GM18868 (cell line): ENCODE data around the gene SEMA3D.

Source experiments
- ATAC-seq: cut with Tn5 transposase; IDR thresholded peaks from one replicate; pipeline ENCODE4 v1.9.1; 2021; ENCODE audit warnings: mild to moderate bottlenecking, moderate library complexity; ENCODE audit not compliant: unreplicated experiment

The SEMA3D gene

DNA sequence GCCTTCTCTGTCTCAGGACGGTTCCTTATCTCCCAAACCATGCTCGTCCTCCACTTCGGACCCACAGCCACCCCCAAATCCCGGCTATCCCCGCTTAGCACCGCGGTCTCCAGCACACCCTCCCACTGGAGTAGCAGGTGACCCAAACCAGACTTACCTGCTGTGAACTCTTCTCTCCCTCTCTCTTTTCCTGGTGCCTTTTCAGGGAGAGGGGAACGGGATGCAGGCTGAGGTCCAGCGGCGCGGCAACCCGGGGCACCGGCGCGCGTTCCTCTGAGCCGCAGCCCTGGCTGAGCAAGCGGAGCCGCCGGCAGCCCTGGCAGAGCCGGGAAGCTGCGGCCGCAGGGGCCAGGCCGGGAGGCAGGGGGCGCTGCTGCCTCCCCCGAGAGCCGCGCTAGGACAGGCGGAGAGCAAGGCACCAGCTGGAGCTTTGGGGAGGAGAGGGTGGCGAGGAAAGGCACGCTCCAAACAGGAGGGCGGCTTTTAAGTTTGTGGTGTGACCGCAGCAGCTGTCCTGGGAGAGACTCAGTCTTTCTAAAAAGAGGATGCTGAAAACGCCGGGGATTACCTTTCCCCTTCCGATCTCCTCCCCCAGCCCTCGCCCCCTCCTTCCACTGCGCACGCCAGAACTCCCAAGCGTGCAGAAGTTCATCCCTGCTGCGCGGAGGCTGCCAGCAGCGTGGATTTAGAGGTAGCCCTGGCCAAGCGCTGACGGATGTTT is at the start of gene SEMA3D:
Gene SEMA3D, minus strand, starts transcription at position 536 of the 721 bp plus-strand sequence. CDS start 65,165 bp downstream, outside the sequence.
- peak; percentile 97 for ATAC-seq

DNA sequence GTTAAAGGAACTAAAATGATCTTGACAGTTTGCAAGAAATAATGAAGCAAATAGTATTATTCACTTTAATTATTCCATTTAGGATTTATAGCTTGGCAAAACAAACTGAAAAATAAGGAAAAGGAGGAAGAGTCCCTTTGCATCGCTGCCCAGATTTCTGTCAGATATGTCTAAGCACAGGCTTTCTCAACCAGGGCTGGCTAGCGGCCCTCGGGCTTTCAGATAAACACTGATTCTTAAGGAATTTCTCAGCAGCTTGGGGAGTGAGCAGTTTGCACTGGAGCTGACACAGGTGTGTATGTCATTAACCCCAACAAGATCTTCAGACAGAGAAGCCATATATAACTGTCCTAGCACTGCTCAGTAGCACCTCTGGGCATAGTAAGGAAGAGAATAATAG is 47.9 kb upstream of the SEMA3D start:
- ATAC-seq: no peak

DNA sequence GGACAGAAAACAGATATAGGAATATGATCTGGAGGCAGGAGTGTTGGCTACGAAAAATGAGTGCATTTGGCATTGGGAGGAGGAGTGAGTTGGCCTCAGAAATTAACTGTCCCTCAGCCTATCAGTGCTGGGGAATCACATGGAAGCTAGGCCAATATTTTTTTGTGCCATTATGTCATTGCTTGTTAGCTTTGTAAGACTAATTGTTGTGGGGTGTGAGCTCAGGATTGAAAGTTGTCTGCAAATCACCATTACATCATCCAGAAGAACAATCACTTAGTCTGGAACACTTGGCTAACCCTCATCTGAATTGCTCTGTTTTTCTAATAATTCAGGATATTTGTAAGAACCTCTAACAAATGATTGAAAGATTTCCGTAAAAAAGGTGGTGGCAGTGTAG is 45.2 kb upstream of the SEMA3D start:
- no peak for ATAC-seq

DNA sequence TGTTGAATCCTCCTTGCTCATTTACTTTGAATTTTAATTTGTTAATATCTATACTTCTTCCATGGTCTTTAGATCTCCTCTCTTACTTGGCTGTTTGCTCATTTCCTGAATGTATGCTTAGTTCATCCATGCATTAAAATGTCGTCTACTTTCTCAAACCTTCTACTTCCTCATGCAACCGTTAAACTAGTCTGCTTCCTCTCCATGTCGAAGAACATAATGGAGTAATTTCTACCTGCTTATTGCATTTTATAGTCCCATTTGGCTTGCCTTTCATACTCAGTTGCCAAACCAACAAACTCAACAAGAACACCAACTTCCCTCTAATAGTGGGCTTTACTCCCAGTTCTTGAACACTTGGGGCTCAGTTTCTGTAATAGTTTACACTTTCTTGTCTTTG is 43.8 kb upstream of the SEMA3D start:
- ATAC-seq: no peak

DNA sequence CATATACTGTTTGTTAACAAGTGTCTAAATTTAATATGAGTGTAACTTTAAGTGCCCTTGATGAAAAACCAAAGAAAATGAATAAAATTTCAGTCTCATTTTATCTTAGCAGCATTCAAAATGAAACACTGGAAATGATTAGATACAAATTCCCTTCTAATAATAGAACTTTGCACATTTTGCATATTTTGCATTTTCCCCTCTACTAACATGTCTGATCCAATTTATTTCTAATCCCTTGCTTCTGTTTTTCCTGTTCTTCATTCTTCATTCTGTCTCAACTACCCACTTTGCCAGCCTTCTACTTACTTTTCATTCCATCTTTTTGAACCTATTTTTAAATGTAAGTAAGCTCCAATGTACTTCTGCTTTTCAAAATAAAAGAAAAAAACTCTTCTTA is 42.7 kb upstream of the SEMA3D start:
- ATAC-seq: no peak

DNA sequence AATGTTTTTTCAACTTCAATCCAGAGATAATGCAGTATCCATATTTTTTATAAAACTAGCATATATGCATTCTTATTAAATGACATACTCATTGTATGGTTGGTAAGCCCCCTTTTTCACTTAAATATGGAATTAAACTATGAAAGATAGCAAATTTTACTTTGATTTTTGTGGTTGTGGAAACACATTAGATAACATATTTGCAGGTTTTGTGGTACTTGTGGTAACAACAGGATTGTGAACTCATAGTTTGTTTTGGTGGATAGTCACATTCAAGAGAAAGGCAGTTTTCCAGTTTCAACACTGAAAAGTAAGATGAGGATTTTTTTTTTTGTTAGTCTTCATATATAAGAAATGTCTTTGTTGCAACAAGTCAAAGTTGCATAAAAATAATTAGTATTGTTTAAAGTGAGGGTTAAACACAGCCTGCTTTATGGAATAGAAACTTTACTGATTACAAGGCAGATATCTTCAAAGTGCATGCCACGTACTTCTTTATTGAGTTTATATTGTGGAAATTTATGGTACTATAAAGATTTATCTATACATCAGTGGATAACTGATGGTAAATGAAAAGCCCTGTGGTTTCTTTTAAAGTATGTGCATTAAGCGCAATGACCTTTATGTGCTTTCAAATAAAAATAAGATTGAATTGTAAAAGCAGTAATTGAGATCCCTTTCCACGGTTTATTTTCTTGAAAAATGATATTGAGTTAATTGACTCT is 39.7 kb upstream of the SEMA3D start:
- no peak for ATAC-seq

DNA sequence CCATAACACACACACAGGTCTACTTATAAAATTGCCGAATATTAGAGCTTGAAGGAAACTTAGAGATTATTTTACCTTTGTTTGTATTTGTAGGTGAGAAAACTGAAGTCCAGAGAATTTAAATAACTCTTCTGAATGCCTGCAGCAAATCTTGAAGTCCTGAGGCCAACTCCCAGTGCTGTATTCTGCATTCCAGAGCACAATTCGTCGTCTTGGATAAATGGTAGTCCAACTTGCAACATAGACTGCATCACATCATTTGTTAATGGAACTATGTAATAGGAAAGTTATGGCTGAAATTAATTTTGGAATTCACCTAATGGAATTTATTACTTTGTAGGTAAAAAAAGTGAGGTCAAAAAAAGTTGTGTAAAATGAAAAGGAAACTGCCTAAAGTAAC is 37.3 kb upstream of the SEMA3D start:
- no peak for ATAC-seq

DNA sequence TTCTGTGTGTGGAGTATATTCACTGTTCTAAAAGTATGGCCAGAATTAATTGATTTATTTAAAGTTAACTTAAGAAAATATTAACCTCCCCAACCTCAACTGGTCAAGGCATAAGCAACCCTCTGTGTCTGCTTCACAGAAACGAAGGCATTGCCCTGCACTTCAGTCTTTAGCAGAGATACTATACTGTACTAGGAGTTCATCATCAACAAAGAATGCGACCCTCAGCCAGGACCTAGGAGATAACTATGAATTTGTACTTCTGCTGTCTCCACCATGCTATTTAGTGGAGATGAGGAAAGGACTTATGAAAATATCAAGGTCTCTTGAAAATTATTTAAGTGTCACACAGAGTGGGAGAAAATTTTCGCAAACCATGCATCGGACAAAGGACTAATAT is 35.7 kb upstream of the SEMA3D start:
- no peak for ATAC-seq

DNA sequence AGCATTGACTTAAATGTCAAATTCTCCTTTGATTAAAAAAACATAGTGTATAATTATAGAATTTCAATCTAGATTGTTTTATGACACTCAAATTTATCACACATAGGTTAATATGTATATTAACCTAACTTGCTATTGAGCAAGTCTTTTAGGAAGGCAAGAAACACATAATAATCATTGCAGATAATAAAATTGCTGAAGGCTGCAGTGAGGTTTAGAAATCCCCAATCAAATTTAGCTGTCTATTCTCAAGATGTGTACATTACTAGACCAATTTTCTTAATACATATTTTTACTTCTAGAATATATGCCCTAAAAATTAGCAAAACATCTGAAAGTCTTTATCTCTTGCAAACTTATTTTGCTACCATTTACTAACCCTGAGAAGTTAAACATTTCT is 34.9 kb upstream of the SEMA3D start:
- ATAC-seq: no peak

DNA sequence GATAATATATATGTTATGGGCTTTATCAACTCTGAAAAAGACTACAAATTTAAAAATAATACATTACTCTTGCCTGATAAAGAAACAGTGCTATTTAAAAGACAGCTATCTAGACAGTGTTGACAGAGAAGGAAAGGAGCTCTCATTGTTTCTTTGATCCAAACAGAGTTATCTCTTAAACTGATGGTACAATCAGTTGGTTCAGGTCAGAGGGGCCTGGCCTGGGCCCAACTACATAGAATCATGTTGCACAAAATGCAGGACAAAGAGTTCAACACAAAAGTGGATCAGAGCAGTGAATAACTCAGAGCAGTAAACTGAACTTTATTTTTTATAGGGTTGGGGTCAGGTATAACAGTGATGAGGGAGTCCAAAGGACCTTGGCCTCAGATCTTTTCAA is 33.8 kb upstream of the SEMA3D start:
- ATAC-seq: no peak

DNA sequence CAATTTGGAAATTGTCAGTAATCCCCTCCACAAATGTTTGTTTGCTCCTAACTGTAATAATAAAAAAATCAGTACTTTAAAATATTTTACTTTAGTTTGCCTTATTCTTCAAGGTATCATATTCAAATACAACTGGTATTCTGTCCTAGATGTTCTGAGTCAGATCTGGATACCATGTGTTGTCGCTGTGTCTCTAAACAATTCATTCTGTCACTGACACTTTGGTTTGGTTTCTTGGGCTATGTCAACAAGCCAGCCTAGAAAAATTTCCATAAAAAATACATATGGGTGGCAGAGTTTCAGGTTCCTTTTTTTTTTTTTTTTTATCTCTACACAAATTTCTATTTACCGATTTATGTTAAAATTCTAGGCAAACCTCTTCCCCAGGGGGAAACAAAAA is 33.2 kb upstream of the SEMA3D start:
- ATAC-seq: no peak

DNA sequence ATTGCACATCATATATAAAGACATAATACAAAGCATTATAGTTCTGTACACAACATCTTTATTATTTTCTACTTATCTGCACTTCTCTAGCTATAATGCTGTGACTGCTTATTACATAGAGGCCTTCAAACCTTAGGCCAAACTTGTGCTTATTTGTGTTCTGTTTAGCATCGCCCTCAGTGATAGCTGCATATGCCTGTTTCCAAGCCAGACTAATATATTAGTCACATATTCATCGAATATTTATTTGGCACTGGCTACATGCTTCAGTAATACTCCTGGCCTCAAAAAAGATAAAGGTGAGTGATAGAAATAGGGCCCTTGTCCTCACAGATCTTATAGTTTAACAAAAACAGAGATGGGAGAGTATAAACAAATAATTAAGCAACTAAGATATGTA is 30.2 kb upstream of the SEMA3D start:
- ATAC-seq: no peak

DNA sequence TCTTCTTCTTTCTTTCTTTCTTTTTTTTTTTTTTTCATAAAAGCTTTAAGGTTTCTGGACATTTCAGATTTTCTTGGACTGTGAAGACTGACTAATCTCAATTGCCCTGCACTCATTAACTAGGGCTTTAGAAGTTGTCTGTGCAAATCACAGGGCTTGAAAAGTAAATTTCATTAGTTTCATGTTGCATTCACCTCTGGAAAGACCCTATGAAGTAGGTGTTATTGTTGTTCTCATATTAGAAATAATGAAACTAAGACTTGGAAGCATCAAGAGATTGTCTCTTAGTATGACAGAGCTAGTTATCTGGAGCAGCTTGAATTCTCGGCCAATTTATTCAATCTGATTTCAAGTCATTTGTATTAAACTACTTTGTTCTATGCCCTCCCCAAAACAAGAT is 28.2 kb upstream of the SEMA3D start:
- peak; percentile 95 for ATAC-seq

DNA sequence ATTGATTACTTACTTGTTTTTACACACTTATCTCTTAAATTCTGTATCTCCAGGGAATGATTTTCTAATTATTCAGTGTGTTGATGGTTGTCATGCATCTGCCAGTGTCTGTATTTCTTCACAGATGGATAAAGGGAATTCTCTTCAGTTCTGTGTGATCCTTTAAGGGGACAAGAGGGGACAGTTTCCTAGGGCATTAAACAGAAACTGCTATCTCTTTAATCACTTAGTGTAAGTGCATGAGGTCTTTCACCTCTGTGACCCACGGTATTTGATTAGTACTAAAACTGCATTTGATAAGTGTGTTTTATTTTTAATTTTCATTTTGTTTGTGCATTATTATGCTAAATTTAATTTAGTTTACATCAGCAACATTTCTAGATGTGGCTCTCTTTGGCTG is 26.6 kb upstream of the SEMA3D start:
- ATAC-seq: no peak

DNA sequence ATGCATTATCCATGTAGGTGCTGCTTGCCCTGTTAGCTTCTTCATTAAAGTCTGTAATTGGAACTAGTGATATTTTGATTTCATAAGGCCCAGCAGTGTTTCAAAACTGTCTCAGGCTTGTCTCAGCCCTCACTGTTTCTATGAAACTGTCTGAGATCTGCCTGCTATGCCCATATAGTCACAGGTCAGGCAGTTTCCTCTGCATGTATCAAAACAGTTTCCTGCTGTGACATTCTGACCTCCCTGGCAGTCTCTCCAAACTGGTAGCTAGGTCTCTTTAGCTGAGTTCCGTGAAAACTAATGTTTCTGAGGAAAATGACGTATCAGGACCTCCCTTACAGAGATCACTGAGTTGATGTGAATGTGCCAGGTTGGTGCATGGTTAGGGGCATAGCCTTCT is 18.9 kb upstream of the SEMA3D start:
- no peak for ATAC-seq

DNA sequence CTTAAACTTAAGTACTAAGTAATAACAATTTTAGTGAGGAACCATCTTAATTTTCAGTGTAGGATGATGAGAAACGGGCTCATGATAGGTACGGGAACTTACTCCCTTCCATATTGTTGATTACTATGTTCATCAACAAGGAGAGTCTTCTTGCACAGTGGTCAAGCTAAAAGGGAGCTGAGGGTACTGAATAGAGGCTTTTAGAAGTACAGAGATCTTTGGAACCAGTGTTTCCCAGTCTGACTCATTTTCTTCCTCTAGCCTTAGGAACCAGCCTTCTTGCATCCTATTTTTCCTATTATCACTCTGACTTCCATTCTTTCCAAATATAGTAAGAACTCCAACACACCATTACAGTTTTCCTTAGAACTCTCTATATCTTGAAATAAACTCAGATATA is 17.6 kb upstream of the SEMA3D start:
- no peak for ATAC-seq

DNA sequence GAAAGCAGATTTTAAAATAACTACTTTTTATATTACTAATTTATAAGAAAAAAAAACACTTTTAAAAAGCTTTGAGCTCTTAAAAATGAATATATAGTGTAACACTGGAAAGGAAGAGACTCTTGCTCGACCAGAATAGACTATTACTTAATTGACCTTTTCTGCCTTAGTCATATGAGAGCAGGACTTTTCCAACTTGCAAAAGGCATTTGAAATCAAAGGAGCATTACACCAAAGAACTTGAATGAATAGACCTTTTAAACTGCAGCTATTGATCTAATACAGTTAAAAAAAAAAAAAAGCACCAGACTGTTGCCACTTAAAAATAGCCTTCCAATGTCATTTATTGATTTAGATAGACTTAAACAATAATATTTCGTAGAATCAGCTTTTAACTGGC is 17.2 kb upstream of the SEMA3D start:
- ATAC-seq: no peak

DNA sequence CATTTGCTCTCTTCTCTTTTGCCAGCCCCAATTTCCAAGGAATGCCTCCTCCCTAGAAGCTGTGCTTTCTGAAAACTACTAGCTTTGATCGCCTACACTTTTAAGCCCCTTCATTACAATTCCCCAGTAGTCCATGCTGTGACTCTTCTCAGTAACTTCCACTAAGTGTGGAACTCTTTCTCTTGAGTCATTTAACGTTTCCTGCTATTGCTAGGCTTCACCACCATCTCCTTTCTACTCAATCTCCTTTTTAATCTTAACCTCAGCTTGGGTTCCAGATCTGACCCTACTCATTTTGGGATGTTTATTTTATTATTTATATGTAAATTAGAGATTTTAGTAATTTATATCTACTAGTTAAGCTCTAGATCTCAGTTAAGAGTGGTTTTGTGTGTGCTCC is 14.4 kb upstream of the SEMA3D start:
- ATAC-seq: no peak

DNA sequence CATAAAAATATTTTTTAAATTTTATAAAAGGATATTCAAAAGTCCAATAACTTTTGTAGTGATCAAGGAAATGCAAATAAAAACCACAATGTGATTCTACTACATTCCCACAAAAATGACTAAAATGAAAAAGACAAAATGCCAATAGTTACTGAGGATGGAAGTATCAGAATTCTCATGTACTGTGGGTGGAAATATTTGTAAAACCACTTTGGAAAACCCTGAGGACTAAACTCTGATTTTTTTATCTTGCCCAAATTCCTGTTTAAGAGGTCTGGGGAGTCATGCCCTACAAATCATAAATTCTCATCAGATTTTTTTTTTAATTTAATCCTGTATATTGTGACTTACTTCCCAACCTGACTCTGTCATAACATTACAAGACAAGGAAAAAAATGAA is 9.8 kb upstream of the SEMA3D start:
- ATAC-seq: no peak

DNA sequence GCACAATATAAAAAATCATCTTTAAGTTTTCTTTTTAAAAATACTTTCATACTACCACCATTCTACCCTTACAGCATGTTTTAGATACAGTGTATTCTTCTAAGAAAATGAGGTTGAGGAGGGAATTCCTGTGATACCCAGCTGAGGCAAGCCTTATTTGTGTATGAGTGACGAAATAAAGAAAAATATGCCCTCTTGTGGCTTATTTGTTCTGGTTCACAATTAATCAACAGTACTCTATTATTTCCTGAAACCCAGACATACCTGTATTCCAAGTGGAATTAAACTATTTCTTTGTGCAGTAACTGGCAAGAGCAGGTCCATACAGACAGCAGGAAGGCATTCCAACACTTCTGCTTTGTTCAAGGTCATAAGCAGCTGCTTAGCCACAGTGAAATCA is 4.5 kb upstream of the SEMA3D start:
- no peak for ATAC-seq

DNA sequence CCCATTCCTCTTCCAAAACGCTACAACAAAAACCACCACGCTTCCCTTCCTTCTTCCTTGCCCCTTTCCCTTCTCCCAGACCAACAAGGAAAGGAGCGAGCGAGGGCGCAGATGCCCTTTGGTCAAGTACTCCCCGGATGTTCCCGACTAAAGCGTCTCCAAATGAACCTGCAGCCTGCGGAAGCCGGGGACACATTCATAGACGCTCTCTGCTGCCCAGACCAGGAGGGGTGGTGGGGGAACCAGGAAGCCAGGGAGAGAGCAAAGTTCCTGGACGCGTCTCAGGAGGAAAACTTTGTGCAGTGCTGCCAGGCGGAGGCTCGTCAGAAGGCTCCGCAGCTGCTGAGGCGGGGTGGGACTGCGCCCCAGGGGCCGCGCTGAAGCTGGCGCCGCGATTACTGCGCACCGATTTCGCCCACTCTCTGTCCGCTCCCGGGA is 754 bp downstream of the SEMA3D start:
- peak; percentile 22 for ATAC-seq

DNA sequence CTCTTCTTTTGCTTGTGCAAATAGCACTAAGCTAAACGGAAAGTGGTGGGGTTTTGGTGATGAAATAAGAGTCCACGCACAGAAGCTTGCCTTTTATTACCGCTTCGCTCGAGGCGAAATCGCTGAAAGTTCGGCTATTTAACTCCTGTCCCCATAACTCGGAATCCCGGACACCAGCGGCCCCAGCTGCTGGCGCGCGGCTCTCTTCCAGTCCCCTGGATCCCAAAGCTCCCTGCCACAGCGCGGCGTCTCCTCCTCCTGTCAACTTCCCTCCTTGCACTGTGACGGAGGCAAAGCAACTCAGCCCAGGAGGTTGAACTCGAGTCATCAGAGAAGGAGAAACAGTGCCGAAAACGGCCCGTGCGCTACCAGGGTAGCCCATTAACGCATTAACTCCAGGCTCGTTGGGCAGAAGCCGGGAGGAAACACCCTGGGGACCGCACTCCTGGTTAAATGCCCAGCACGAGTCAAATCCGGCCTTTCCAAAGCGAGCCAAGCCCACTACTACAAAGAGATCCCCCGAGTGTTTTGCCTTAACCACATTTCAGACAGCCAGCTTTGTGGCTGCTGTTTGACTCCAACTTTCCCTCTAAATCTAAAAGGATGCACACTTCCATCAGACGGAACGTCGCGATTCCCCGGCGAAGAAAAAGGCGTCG is 1.3 kb downstream of the SEMA3D start:
- no peak for ATAC-seq
